Neural cell (in vitro differentiated cells): Measurements from ENCODE around the gene BIVM. TPM values are rescaled to one million over a fixed set of nuclear protein-coding genes. Genes with fewer than 3 reads are reported as not detected.

Experiments used
- H2AFZ ChIP-seq: fragments of 200-600, 300-800 bp; sonication (generic), shearing (Covaris generic); 2 replicates; pipeline ENCODE4 v1.6.0; 2014; ENCODE audit warnings: low read depth, mild to moderate bottlenecking, antibody characterized with exemption, low read length, moderate library complexity
- H3F3A ChIP-seq: fragments of 200-600 bp; shearing (Covaris generic); 2 replicates; pipeline ENCODE4 v1.6.1; 2016; ENCODE audit warnings: mild to moderate bottlenecking, moderate library complexity, mixed read lengths, antibody characterized with exemption, low read length; ENCODE audit not compliant: insufficient read depth, poor library complexity, severe bottlenecking
- H3K27ac ChIP-seq: fragments of 200-600, 300-800 bp; sonication (generic), shearing (Covaris generic); 2 replicates; pipeline ENCODE4 v1.5.1; 2014; ENCODE audit warnings: mild to moderate bottlenecking, low read length, moderate library complexity
- H3K27me3 ChIP-seq: fragments of 300-800, 200-600 bp; sonication (generic), shearing (Covaris generic); 2 replicates; pipeline ENCODE4 v1.6.0; 2014; ENCODE audit warnings: mild to moderate bottlenecking, low read depth, low read length, moderate library complexity; ENCODE audit not compliant: insufficient read depth
- H3K36me3 ChIP-seq: fragments of 300-800, 200-600 bp; sonication (generic), shearing (Covaris generic); 2 replicates; pipeline ENCODE4 v1.5.1; 2014; ENCODE audit warnings: mild to moderate bottlenecking, antibody characterized with exemption, low read length, moderate library complexity; ENCODE audit not compliant: insufficient read depth
- H3K4me2 ChIP-seq: fragments of 300-800, 200-600 bp; sonication (generic), shearing (Covaris generic); 2 replicates; pipeline ENCODE4 v1.6.0; 2014; ENCODE audit warnings: mild to moderate bottlenecking, low read length
- H3K4me3 ChIP-seq: fragments of 300-800, 200-600 bp; sonication (generic), shearing (Covaris generic); 2 replicates; pipeline ENCODE4 v1.5.1; 2014; ENCODE audit warnings: mild to moderate bottlenecking, low read length, moderate library complexity
- H3K79me2 ChIP-seq: fragments of 200-600 bp; shearing (Covaris generic); replicated peaks from 2 replicates; pipeline ENCODE4 v1.6.0; 2014; ENCODE audit warnings: mild to moderate bottlenecking, low read length, moderate library complexity; ENCODE audit not compliant: insufficient read depth
- H3K9ac ChIP-seq: fragments of 300-800, 200-600 bp; sonication (generic), shearing (Covaris generic); 2 replicates; pipeline ENCODE4 v1.6.1; 2016; ENCODE audit warnings: mild to moderate bottlenecking, low read length, mixed read lengths
- H3K9me2 ChIP-seq: fragments of 200-600 bp; shearing (Covaris generic); 2 replicates; pipeline ENCODE4 v1.6.1; 2016; ENCODE audit warnings: mild to moderate bottlenecking, low read length, mixed read lengths; ENCODE audit not compliant: insufficient read depth
- H3K9me3 ChIP-seq: fragments of 200-600, 300-800 bp; sonication (generic), shearing (Covaris generic); 2 replicates; pipeline ENCODE4 v1.6.1; 2016; ENCODE audit warnings: mild to moderate bottlenecking, mixed run types, low read length, moderate library complexity, mixed read lengths
- H4K20me1 ChIP-seq: fragments of 200-600 bp; shearing (Covaris generic); 2 replicates; pipeline ENCODE4 v1.6.1; 2016; ENCODE audit warnings: mild to moderate bottlenecking, mixed run types; ENCODE audit not compliant: insufficient read depth
- CTCF ChIP-seq: fragments of 450-650 bp; IDR thresholded peaks from 2 replicates; pipeline ENCODE4 v1.5.1; 2014; ENCODE audit warnings: antibody characterized with exemption, mild to moderate bottlenecking, moderate library complexity; ENCODE audit not compliant: poor library complexity, severe bottlenecking
- EP300 ChIP-seq: fragments of 450-650 bp; conservative IDR thresholded peaks from 2 replicates; pipeline ENCODE4 v1.6.1; 2014; ENCODE audit warnings: antibody characterized with exemption, mild to moderate bottlenecking, moderate library complexity; ENCODE audit not compliant: poor library complexity, severe bottlenecking
- EZH2 ChIP-seq: fragments of 200-600, 300-800 bp; shearing (Covaris generic), sonication (generic); IDR thresholded peaks from 2 replicates; pipeline ENCODE4 v1.6.1; 2014; ENCODE audit warnings: antibody characterized with exemption, low read length, borderline replicate concordance, mild to moderate bottlenecking; ENCODE audit not compliant: insufficient read depth, poor library complexity, severe bottlenecking
- MXI1 ChIP-seq: fragments of 450-650 bp; conservative IDR thresholded peaks from 2 replicates; pipeline ENCODE4 v1.6.1; 2014; ENCODE audit warnings: antibody characterized with exemption, mild to moderate bottlenecking; ENCODE audit not compliant: poor library complexity, severe bottlenecking
- POLR2AphosphoS5 ChIP-seq: IDR thresholded peaks from 2 replicates; pipeline ENCODE4 v1.6.1; 2012
- RAD21 ChIP-seq: fragments of 450-650 bp; conservative IDR thresholded peaks from 2 replicates; pipeline ENCODE4 v1.6.1; 2014; ENCODE audit warnings: antibody characterized with exemption, mild to moderate bottlenecking, moderate library complexity
- SMC3 ChIP-seq: fragments of 450-650 bp; conservative IDR thresholded peaks from 2 replicates; pipeline ENCODE4 v1.6.1; 2014; ENCODE audit warnings: antibody characterized with exemption, mild to moderate bottlenecking, moderate library complexity; ENCODE audit not compliant: poor library complexity
- TAF1 ChIP-seq: IDR thresholded peaks from 2 replicates; pipeline ENCODE4 v1.6.1; 2012; ENCODE audit warnings: low read depth
- polyA plus RNA-seq: library from polyadenylated mRNA; depleted of rRNA; stranded (reverse); fragments of >200 nt; gene quantifications from 2 replicates; pipeline ENCODE4 v1.2.3, GENCODE V29; 2014
- TF ChIP-seq, protein P1 (sequence below): IDR thresholded peaks from 2 replicates; pipeline ENCODE4 v1.6.1; 2012; ENCODE audit warnings: borderline replicate concordance

Gene BIVM
- polyA plus RNA-seq, 1 donor from 2014 or later: 60.7 TPM

DNA sequence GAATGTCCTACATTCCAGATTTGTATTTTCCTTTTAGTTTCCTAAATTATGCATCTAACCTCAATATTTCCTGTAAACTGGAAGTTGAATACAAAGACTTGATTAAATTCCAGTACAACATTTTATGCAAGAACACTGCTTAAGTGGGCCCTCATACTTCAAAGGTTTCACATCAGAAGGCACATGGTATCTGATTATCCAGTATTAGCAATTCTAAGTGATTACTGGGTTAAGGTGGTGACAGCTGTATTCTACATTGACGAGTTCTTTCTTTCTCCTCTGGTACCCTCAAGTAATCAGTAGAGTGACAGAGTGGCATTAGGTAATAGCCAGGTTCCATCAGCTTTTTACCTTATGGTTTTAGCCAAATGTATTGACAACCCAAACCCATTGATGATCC is 18.3 kb downstream of the BIVM start:
- TF ChIP-seq EZH2: no peak
- TF ChIP-seq EP300: peak; percentile 34
- H3K9ac ChIP-seq: no peak overlapping the region
- no peak overlapping the region for H3K4me3 ChIP-seq
- H3K36me3 ChIP-seq: no peaks in the 10 kb centered on the region
- H2AFZ ChIP-seq: no peak overlapping the region
- no peaks in the 10 kb centered on the region for H4K20me1 ChIP-seq
- no peak overlapping the region for H3K4me2 ChIP-seq
- no peaks in the 10 kb centered on the region for H3K9me3 ChIP-seq
- no peaks in the 10 kb centered on the region for H3K9me2 ChIP-seq
- peak overlapping the region; percentile 42 for H3K27ac ChIP-seq
- H3K79me2 ChIP-seq: no peaks in the 10 kb centered on the region
- H3K27me3 ChIP-seq: no peaks in the 10 kb centered on the region
- no peaks in the 10 kb centered on the region for H3F3A ChIP-seq

DNA sequence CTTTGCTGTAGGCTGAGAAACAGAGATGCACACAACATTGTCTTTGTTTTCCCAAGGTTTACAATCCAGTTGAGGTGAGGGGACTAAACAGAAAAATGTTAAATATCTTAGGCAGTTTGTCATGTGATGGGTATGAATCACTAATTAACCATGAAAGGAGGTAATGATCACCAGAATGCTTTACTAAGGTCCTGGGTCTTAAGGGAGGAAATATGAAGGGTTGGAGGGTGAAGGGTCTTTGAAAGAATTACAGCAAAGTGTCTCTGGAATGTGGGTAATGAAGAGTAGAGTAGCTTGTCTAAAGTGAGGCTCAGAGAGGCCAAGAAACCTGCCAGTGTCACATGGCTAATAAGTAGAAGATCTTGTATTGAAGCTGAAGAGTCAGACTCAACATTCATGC is 19.0 kb downstream of the BIVM start:
- Histone ChIP-seq H3K9ac (no peak overlapping the region), H3F3A (no peaks in the 10 kb centered on the region), H4K20me1 (no peaks in the 10 kb centered on the region), H3K79me2 (no peaks in the 10 kb centered on the region), H3K4me3 (no peak overlapping the region), H3K27me3 (no peaks in the 10 kb centered on the region), H3K9me3 (no peaks in the 10 kb centered on the region), H3K9me2 (no peaks in the 10 kb centered on the region), H2AFZ (no peak overlapping the region), H3K4me2 (no peak overlapping the region), H3K36me3 (no peaks in the 10 kb centered on the region), H3K27ac (peak overlapping the region; percentile 42)
- TF ChIP-seq TAF1 (no peak), SMC3 (no peak), EZH2 (no peak), CTCF (no peak), RAD21 (no peak), POLR2AphosphoS5 (no peak), MXI1 (no peak), EP300 (no peak)
- TF ChIP-seq, protein P1, sequence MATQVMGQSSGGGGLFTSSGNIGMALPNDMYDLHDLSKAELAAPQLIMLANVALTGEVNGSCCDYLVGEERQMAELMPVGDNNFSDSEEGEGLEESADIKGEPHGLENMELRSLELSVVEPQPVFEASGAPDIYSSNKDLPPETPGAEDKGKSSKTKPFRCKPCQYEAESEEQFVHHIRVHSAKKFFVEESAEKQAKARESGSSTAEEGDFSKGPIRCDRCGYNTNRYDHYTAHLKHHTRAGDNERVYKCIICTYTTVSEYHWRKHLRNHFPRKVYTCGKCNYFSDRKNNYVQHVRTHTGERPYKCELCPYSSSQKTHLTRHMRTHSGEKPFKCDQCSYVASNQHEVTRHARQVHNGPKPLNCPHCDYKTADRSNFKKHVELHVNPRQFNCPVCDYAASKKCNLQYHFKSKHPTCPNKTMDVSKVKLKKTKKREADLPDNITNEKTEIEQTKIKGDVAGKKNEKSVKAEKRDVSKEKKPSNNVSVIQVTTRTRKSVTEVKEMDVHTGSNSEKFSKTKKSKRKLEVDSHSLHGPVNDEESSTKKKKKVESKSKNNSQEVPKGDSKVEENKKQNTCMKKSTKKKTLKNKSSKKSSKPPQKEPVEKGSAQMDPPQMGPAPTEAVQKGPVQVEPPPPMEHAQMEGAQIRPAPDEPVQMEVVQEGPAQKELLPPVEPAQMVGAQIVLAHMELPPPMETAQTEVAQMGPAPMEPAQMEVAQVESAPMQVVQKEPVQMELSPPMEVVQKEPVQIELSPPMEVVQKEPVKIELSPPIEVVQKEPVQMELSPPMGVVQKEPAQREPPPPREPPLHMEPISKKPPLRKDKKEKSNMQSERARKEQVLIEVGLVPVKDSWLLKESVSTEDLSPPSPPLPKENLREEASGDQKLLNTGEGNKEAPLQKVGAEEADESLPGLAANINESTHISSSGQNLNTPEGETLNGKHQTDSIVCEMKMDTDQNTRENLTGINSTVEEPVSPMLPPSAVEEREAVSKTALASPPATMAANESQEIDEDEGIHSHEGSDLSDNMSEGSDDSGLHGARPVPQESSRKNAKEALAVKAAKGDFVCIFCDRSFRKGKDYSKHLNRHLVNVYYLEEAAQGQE: no peak

DNA sequence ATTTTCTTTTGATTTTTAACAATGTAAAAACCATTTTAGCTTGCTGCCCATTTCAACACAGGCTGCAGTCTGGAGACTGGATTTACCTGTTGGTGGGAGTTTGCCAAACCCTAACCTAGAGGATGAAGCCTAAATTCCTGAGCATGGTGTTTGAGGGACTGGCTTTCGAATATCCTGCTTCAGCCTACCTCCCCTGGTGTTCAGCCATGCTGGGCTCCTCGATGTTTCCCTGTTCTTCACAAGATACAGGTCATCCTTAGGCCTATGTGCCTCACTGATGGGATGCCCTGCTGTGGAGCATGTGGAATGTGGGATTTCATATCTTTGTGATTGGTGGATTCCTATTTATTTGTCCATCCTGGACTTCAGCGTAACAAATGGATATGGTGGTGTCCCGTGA is 26.5 kb downstream of the BIVM start:
- Histone ChIP-seq H2AFZ (no peak overlapping the region), H3K36me3 (no peaks in the 10 kb centered on the region), H3K27ac (no peak overlapping the region), H3K79me2 (no peaks in the 10 kb centered on the region), H4K20me1 (no peaks in the 10 kb centered on the region), H3K4me2 (no peak overlapping the region), H3K27me3 (no peaks in the 10 kb centered on the region), H3F3A (no peaks in the 10 kb centered on the region), H3K9ac (no peak overlapping the region), H3K9me2 (no peaks in the 10 kb centered on the region), H3K4me3 (no peak overlapping the region), H3K9me3 (no peaks in the 10 kb centered on the region)
- TF ChIP-seq POLR2AphosphoS5 (no peak), CTCF (no peak), TAF1 (no peak), EP300 (no peak), MXI1 (no peak), SMC3 (no peak), RAD21 (no peak), EZH2 (no peak)
- TF ChIP-seq, protein P1: no peak
